ENCODE measurements around the gene LSMEM2.

The LSMEM2 gene

DNA sequence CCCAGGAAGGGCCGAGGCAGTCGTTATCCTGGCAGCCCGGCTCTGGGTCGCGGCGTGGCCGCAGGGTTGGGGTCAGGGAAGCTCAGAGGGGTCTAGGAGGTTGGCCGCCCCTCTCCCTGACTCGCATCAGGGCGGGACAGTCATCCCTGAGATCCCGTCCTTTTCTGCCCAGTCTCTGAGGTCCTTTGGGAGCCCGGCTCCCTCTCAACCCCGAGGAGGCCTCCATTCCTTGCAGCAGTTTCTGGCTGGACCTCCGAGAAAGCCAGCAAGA, 43.2 kb downstream of the LSMEM2 start:
- DNase-seq (ENCODE audit: low read depth in 2 of 2), result no peak

DNA sequence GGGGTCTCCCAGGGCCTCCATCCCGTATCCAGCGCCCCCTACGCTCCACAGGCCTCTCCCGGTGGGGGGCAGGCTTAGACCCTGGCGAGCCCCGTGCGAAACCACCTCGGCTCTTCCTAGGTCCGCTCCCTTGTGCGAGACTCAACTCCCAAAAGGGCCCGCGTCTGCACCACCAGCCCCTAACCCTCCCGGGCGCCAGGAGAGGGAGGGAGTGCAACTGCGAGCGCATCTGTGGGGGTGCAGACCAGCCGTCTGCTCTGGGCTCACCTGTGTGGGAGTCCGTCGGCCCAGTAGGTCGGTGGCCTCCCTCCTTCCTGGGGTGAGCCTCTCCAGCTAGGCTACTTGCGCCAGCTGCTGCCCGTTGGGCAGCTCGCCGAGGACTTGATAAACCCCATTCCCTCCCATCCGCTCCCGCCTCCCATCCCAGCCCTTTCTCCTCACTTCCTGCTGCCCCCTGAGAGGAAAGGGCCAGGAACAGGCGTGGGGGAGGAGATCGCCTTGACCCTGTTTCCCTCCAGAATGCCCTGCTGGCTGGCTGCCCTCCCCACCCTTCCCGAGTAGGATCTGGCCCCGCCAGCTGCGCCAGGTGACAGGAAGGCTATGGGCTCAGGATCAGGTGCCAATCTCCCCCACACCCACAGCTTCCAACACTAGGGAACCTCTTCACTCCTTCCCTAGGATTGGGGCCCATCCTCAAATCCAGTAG, 43.7 kb downstream of the LSMEM2 start, which contains the start of gene HYAL2:
TSS of gene HYAL2 (minus strand) at position 360 of the 706 bp plus-strand sequence. CDS start 2,256 bp downstream, outside the sequence.
- no peak for DNase-seq (ENCODE audit: low read depth in 2 of 2)

DNA sequence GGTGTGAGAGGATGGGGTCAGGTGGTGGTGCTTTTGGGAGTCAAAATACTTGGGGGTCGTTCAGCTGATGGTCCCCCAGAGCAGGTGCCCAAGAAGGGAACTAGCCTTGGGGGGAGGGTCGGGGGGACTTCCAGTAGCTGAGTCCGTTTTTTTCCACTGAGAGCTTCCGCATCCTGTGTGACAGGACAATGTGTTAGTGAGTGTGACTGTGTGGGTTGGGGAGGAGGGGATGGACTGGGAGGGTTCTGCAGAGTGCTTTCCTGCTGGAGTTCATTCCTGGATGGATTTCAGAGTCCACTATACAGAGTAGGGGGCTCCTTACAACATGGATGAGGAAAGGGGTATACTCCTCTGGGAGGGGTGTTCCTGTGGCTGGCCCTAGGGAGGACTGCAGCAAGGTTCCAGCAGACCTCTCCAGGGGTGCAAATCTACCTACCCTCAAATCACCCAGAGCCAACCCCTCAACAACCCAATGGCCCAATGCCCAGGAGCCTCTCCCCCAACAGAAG, 44.3 kb downstream of the LSMEM2 start:
- DNase-seq (ENCODE audit: low read depth in 2 of 2), result no peak

DNA sequence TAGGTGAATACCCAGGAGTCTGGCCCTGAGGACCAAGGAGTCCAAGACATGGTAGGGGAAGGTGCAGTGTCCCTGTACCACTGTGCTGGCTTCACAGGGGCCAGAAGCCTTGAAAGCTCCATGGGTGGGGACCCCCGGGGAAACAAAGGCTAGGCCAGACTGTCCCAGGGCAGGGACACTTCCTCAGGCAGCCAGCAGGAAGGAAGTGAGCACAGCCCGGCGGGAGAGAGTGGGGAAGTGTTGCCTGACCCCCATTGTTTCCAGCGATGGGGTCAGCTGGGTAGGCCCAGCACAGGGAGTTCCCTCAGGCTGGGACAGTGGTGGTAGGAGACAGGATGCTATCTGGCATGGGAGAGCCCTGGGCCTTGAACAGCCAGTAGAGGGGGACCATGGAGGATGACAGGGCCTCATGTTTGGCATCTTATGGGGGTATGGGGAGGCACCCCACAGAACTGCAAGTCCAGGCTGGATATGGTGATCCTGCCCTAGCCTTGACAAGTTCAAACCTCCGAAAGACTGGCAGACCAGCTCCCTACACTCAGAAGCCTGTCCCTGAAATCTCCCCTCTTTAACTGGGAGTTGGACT, 44.8 kb downstream of the LSMEM2 start:
- DNase-seq (ENCODE audit: low read depth in 2 of 2), result no peak

DNA sequence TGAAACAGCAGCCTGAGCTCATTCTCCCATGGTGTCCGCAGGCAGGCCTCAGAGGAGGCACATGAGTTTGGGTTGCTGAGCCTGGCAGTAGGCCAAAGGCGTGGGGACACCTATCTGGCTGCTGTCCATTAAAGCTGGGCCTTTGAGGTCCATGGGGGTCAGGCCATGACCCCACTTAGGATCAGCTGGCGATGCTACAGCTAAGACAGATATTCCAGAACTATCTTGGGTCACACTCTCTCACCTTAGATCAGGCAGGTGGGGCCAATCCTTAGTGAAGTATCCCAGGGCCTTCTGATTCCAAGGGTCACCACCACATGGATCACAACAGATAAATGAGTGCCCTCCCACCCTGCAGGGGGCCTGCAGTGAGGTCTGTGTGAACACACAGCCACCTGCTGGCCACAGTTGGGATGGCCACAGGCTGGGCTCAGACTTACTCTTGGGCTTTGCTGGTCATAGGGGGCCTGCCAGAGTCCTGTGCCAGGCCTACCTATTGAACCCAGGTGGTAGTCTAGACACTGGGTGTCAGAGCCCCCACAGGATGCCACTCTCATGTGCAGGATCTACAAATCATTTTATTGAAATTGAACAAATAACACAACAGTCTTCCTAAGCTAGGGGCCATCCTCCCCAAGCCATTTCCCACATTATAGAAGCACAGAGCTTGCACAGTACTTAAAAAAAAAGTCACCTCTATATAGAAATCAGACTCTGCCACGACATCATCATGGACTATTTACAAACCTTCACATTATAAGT, 45.6 kb downstream of the LSMEM2 start:
- peak; percentile 45 to 51 for DNase-seq (ENCODE audit: low read depth in 2 of 2)

DNA sequence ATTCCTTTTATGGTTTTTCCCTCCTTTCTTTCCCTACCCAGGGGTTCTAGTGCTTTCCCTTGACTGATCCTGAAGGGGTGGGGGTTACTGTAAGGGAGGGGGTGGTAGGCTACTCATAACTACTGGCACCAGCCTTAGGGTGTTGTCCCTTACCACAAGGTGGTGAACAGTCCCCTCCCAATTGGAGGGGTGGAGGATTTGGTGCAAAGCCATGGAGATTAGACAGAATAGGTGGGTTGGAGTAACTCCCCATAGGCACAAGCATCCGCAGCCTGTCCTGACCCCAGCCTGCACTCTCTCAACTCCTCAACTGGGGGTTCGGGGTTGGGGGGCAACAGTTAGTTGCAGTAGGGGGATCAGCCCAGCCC, 46.2 kb downstream of the LSMEM2 start:
- DNase-seq (ENCODE audit: low read depth in 2 of 2), result no peak

DNA sequence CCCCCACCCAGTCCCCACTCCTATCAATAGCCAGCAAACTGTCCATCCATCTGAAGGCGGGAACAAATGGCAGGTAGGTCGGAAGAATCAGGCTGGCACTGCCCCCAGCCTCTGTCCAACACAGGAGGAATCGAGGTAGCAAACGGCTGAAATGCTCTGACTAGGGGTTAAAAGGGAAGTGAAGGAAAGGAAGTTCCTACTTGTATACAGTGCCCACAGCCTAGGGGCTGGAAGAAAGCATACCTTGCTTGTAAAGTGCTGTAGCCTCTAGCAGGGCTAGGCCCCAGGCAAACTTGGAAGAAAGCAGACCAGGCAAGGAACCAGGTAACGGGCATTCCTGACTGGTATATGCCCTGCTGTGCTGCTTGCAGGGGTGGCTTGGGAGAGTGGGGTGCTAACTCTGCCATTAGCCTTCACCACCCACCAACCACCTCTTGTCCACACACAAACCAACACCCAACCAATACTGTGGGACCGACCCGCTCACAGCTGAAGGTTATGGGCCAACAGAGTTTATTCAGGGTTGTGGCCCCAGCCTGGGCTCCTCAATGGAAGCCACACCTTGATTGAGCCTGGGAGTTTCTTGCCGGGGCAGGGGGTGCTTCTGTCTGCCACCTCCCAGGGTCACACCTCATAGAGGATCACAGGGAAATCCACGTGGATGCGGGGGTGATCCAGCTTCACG, 46.8 kb downstream of the LSMEM2 start:
- no peak for DNase-seq (ENCODE audit: low read depth in 2 of 2)

DNA sequence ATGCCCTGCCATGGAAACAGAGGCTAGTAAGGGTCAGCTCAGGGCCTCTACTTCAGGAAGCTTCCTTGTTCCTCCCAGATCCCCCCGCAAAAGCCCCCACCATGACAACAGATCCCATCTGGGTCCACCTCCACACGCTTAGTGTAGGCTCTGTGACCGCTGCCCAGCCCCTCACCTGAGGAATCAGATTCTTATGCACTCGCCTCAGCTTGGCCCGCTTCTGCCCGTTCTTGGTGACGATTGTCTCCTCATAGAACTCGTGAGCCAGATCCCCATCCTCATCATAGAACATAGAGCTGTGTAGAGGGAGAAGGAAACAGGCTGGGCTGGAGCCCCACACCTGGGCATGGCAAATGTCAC, 47.3 kb downstream of the LSMEM2 start:
- no peak for DNase-seq (ENCODE audit: low read depth in 2 of 2)

DNA sequence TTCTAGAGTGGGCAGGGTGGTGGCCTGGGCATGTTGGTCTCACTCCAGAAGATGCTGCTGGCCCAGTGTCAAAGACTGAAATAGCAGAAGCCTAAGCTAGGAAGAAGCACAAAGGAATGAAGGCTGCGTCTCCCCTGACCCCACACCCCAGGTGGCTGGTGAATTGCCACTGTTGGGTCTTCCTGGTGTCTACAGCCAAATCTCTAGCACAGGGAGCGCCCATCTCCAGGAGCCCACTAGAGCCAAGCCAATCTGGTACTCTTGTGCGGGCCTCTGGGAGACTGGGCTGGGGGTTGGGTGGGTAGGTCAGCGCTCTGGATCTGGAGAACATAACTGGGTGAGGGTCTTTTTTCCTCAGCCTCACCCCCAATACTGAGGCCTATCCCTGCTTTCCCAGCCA, 48.2 kb downstream of the LSMEM2 start:
- DNase-seq (ENCODE audit: low read depth in 2 of 2), result no peak

DNA sequence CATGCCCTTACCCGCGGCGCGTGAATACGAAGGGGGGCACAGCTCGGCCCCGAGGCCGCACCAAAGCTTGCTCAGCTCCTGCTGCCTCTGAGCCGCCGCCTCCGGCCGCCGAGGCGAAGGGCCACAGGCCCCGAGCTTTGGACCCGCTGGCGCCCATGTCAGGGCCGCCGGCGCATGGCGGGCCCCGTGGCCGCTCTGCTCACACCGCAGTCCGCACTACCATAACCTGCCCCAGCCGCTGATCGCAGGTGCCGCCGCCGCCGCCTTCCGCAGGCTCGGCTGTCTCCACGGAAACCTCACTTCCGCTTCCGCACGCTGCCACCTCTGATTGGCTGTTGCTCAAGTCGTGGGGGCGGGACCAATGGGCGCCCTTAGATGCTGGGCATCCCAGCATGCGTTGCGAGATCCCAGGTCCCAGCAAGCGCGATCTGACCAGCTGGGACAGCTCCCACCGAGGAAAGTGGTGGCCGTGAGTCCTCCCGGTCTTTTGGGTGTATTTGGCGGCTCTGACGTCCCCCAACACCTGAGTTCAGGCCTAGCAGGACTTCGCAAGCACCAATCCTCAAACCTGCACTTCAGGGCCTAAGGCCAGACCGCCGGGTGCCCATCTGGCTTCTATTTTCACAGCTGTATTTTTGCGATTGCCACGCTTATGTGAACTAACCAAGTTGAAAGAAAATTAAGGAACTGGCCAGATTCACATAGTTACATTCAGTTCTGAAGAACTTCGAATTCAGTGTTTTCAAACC, 49.2 kb downstream of the LSMEM2 start, which contains the start of gene TUSC2:
TSS of gene TUSC2 (minus strand) at position 281 of the 749 bp plus-strand sequence. CDS start at position 157, 124 bp downstream.
- peak; percentile 91 to 95 for DNase-seq (ENCODE audit: low read depth in 2 of 2)

DNA sequence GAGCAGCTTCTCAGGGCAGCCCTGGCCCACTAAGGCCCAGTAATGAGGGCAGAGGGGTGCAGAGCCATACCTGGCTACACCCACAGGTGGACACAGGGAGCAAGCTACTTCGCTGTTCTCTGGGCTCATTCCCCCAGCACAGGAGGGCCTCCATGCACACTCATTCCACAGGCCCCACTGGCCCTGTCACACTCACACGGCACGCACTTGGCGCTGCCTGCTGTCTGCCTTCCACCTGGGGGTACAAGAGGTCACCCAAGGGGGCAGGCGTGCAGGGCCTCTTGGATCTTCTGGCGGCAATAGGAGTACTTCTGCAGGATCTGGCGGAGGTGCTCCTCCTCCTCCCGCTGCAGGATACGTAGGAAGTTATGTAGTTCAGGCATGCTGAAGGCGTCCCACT, 51.4 kb downstream of the LSMEM2 start:
- DNase-seq (ENCODE audit: low read depth in 2 of 2), result no peak

DNA sequence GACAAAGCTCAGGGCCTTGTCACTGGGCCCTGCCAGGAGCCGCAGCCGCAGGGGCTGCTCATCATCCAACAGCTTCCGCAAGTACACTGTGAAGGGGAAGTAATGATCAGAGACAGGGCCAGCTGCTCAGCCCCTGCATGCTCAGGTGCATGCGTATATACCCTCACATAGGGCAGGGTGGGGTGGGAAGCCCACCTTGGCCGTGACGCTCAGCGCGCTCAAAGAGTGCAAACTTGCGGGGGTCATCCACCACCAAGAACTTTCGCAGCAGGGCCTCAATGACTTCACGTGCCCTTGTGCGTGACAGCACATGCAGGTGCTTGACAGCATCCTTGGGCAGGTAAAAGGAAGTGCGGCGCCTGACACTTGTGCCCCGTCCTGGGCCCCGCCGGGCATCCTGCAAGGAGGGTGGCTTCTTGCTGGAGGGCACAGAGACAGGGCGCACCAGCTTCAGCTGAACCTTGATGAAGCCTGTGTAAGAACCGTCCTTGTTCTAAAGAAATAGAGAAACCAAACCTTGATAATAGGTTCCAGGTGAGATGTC, 52.5 kb downstream of the LSMEM2 start:
- DNase-seq (ENCODE audit: low read depth in 2 of 2), result no peak

DNA sequence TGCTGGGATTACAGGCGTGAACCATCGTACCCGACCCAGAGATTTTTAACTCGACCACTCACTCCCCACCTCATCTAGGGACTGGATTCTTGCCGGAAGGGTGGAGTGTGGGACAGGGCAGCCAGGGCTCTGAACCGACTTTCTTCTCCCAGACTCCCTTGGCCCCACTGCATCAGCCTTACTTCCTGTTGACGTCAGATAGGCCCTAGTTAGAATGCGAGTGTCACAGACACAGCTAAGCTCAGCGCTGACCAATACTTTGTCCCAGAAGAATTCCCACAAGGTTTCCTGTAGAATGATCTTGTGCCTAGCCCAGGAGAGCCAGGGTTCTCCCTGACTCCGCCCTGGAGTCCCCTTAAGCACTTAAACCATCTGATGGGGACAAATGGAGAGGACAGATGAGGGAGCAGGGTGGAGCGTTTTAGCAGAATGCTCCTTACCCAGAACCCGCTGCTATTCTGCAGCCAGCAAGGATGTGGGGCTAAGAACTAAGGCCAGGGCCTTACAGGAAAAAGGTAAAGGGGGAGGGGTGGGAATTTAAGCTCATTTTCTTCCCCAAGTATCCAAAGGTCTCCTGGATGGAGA, 54.9 kb downstream of the LSMEM2 start:
- DNase-seq (ENCODE audit: low read depth in 2 of 2), result no peak

DNA sequence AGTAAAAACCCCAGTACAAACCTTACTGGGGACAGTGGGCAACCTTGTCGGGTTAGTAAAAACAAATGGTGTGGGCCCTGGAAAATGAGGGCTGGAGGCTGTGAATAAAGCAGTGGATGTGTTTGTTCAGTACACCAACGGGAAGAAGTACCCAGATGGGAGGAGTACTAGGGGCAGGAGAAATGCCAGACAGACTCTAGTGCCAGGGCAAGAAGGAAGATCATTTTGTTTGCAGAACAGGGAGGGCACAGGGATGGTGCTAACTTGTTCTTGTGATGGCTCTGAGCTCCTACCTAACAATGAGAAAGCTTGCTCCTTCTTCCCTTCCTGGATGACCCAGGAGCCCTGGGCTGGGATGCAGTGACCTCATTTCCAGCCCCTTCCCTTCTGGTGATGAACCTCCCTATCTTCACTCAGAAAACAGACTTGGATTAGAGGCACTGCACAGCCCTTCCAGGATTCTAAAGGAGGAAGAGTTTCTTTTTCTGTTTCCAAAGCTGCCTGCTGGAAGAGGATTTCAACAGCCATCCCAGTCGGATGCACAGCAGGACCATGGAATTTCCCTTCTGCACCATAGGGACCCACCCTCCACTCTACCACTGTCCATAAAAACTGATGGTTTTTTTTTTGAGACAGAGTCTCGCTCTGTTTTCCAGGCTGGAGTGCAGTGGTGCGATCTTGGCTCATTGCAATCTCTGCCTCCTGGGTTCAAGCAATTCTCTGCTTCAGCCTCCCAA, 55.6 kb downstream of the LSMEM2 start:
- no peak for DNase-seq (ENCODE audit: low read depth in 2 of 2)

DNA sequence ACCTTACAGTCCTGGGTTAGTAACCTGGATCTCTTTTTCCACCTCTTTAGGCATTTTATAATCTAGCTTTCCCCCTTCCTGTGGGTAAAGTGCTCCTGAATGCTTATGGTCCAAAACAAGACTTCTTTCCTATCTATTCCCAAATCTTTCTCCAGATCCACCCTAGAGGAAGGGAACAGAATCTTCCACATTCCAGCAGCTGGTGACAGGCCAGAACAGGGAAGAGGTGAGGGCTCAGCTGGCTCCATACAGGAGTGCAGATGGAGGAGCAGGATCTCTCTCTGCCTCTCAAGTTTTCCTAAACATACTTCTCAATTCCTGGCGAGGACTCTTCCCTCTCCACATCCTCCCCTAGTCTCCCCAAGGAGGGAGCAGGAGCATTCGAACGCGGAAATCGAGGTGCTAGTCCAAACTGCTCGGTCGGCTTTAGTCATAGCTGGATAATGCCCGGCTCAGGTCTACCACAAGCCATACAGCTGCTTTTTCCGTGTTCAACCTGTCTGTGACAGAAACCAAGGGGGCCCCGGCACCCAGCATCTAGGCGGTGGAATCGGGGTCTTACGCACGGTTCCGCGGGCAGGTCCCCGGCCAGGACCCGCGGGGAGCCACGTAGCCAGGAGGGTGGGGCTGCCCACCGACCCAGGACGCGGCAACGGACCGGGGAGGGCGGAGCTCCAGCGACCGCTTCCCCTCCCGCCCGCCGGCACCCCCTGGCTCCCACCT, 57.7 kb downstream of the LSMEM2 start:
- no peak for DNase-seq (ENCODE audit: low read depth in 2 of 2)

DNA sequence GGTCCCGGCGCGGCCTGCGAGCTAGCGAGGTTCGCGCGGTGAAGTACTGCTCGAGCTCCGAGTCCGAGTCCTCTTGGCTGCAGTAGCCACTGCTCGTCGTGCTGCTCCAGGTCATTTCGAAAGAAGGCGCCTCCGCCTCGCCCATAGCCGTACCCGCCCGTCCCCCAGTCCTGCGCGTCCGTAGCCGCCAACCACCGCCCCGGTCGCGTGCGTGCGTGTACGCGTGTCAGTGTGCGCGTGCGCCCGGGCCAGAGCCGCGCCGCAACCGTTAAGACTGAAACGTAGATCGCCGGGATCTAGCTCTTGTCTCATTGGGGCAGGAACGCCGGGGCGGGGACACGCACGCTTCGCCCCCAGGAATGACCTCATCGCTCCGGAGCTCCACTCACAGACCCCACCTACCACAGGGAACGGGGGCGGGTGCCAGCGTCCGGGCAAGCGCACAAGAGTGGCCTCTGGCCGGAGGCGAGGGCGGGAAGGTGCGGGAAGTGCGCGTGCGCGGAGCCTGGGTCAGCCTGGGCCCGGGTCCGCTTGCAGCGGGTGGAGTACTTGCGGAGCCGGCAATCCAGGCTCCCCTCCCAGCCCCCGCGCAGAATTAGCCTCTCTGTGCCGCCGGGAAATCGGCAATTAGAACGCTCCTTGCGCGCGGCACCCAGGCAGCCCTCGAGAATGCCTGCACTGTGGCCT, 58.4 kb downstream of the LSMEM2 start:
- DNase-seq (ENCODE audit: low read depth in 2 of 2), result peak; percentile 94 to 97
